Sigmoid colon (tissue), 4 donors: Measurements from ENCODE around the gene CLIC4.
"Not testable (repeated sequence)": the region's sequence is repeated elsewhere in the genome, so short reads cannot be mapped to it uniquely, and the experiment has no call there.

ENCODE experiments used
- CTCF ChIP-seq, 4 experiments: fragments of 450-650 bp in 3 of 4; fragments of 200-600 bp in 1 of 4; IDR thresholded peaks; one replicate each; pipeline ENCODE4 v1.5.1; 2016 to 2019; ENCODE audit warnings: antibody characterized with exemption in 4 of 4, mild to moderate bottlenecking in 3 of 4, moderate library complexity in 2 of 4
- POLR2AphosphoS5 ChIP-seq, 4 donors: sonication (generic); formaldehyde crosslinking; IDR thresholded peaks; one replicate each; pipeline ENCODE4 v1.6.1; 2017; ENCODE audit warnings: antibody characterized with exemption in 4 of 4

GRCh38 chr1:24706074-24706389, 39.2 kb upstream of the CLIC4 start:
- not testable (repeated sequence) for TF ChIP-seq CTCF, POLR2AphosphoS5 (IDR thresholded peaks at IDR 0.05)
